AG04450 (cell line): Measurements from ENCODE around the gene FOXO1. TPM values are rescaled to one million over a fixed set of nuclear protein-coding genes. Genes with fewer than 3 reads are reported as not detected.

ENCODE experiments used
- CTCF ChIA-PET: fragments of 300-600, 350-600 bp; formaldehyde crosslinking; extraction: SDS; loops from one replicate; lab custom pipeline; 2022; ENCODE audit warnings: antibody characterized with exemption, inconsistent platforms; lab: Charles Lee
- POLR2A ChIA-PET: fragments of 350-600 bp; formaldehyde crosslinking; extraction: SDS; loops from one replicate; lab custom pipeline; 2021; ENCODE audit warnings: antibody characterized with exemption, inconsistent platforms; lab: Yijun Ruan, JAX
- DNase-seq: peaks from one replicate; pipeline ENCODE4 v3.0.0-alpha.2; 2011; ENCODE audit warnings: low read depth, low spot score
- H3K27ac ChIP-seq: one replicate; pipeline ENCODE4 v1.5.1; 2012; ENCODE audit warnings: low read depth, low read length, control low read depth
- H3K27me3 ChIP-seq: one replicate; pipeline ENCODE4 v1.6.0; 2012; ENCODE audit warnings: low read length; ENCODE audit not compliant: control insufficient read depth, insufficient read depth
- H3K4me3 ChIP-seq: 2 replicates; pipeline ENCODE4 v1.5.1; 2011; ENCODE audit warnings: mild to moderate bottlenecking, low read depth, low read length, control low read depth
- H3K9me3 ChIP-seq: 2 replicates; pipeline ENCODE4 v1.5.1; 2012; ENCODE audit warnings: low read length; ENCODE audit not compliant: control insufficient read depth, insufficient read depth
- CTCF ChIP-seq: IDR thresholded peaks from 2 replicates; pipeline ENCODE4 v1.5.1; 2011; ENCODE audit warnings: low read depth, low read length, control low read depth, inconsistent platforms
- polyA plus RNA-seq: library from polyadenylated mRNA; depleted of rRNA; stranded (reverse); fragments of >200 nt; gene quantifications from 2 replicates; pipeline ENCODE4 v1.2.3, GENCODE V29; 2011

The FOXO1 gene
- polyA plus RNA-seq, 1 experiment: 0.19 TPM

GRCh38 chr13:40553356-40553755, 113.1 kb downstream of the FOXO1 start:
- no peak for DNase-seq
- Histone ChIP-seq H3K4me3 (no peak overlapping the region), H3K27ac (no peak overlapping the region), H3K9me3 (no peaks in the 10 kb centered on the region), H3K27me3 (no peaks in the 10 kb centered on the region)
- CTCF ChIA-PET: no interaction called here
- POLR2A ChIA-PET: no interaction called here
- TF ChIP-seq CTCF: no peak

- TF ChIP-seq CTCF: no peak
- Histone ChIP-seq H3K27ac (no peak overlapping the region), H3K9me3 (no peaks in the 10 kb centered on the region), H3K27me3 (no peaks in the 10 kb centered on the region), H3K4me3 (no peak overlapping the region)
- ChIA-PET POLR2A (no interaction called here), CTCF (no interaction called here)
- no peak for DNase-seq
These were observed 113.5 kb downstream of the FOXO1 start for GRCh38 chr13:40552895-40553294.

GRCh38 chr13:40550130-40550529, 116.3 kb downstream of the FOXO1 start:
- Histone ChIP-seq H3K4me3 (no peak overlapping the region), H3K9me3 (no peaks in the 10 kb centered on the region), H3K27ac (no peak overlapping the region), H3K27me3 (no peaks in the 10 kb centered on the region)
- ChIA-PET CTCF (no interaction called here), POLR2A (no interaction called here)
- TF ChIP-seq CTCF: no peak
- no peak for DNase-seq

- CTCF ChIA-PET: no interaction called here
- no peak overlapping the region for H3K27ac ChIP-seq
- no peak for DNase-seq
These were observed 116.8 kb downstream of the FOXO1 start for GRCh38 chr13:40549500-40550094.

More at GRCh38 chr13:40549500-40550094, 116.8 kb downstream of the FOXO1 start:
- POLR2A ChIA-PET: no interaction called here
- Histone ChIP-seq H3K27me3 (no peaks in the 10 kb centered on the region), H3K9me3 (no peaks in the 10 kb centered on the region), H3K4me3 (no peak overlapping the region)
- TF ChIP-seq CTCF: no peak
